D341Med (cell line): Measurements from ENCODE around the gene TANGO2.
A peak's percentile ranks its signal among the peaks of the same experiment; 100 is the strongest.

Experiments
- DNase-seq: peaks from one replicate; pipeline ENCODE4 v3.0.0; 2012; ENCODE audit warnings: low spot score

The TANGO2 gene

DNA sequence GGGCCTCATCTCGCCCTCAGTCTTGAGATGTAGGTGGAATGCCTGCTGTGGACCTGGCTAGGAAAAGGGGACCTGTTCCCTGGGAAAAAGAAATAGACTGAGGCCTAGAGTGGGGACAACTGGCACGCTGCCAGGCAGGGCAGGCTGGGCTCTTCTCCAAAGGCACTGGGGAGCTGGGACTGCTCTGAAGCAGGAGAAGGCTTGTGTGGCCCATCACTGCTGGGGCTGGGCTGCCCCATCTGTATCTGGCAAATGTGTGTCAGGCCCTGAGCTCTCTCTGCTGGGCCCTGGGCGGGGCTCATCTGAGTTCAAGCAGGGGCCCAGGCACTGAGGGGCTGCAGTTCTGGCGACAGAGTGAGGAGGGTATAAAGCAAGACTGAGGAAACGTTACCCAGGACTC lies 37.2 kb upstream of the TANGO2 start:
- DNase-seq, result no peak

DNA sequence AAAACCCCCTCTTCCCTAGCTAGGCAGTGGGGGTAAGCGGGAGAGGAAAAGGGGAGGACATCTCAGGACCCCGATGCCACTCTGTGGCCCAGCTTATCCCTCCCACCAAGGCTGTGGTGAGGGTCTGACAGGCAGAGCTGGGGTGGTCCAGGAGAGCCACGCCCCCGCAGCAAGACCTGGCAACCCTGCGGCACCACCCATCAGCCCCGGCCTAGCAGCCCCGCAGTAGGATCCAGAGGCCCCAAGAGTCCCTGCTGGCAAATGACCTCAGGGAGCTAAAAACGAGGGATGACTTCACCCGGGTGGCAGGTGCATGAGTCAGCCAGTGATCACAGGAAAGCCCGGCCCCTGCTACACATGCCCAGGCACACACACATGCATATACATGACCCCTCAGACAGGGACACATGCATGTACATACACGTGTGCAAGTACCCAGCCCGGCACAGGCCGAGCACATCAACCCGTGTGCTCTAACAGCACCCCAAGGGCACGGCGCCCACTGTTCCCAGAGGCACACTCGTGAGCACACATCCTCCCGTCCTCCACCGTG lies 36.6 kb upstream of the TANGO2 start:
- no peak for DNase-seq

DNA sequence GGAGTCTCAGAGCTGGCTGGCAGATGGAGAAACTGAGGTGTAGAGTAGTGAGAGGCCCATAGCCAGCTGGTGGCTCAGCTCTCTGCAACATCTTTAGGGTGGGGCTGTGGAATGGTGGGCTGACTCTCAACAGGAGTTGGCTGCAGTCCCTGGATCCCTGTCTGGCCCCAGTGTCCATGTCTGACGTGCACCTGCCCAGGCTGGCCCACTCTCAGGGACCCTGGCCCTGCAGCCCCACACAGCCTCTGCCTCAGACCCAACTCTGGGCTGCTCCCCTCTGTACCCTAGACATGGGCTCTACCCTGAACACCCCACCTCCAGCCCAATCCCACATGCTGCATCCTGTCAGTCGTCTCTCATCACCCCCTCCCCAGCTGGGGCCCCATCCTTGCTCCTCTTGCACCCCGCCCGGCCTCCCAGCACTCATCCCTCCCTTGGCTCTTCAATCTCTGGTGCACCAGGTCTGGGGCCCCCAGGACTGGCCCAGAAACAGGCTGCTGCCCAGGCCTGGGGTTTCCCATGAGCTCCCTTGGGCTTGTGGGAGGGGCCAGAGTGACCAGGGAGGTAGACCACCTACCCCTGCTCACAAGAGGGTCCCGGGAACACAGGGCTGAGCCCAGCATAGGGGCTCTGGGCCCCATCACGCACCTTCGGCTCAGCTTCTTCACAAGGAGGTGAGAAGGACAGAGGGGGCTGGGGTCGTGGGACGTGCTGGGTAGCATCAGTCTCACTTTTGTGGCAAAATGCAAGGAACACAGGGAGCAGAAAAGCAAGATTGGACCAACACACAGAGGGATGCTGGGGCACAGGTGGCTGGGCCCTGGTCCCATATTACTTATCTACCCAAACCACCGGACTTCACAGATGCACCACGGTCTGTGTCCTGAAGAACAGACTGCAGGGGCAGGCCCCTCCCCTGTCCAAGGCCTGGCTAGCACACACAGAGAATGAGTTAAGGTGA lies 35.8 kb upstream of the TANGO2 start:
- DNase-seq, result no peak

DNA sequence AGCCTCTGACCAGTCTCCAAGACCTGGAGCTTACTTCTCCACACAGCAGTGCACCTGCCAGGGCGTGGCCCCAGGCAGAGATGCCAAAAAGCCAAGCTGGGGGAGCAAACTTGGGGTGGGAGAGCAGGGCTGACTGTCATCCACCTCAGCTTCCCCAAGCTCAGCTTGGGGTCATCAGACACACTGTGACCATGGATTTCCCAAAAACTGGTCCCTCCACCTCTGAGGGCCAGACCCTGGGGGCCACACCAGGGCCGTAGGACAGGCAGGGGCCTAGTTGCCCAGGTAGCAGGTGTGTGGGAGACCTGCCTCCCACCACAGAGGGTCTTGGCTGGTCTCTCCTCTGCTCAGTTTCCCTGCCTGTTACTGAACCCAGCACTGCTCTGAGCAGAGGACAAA lies 34.9 kb upstream of the TANGO2 start:
- no peak for DNase-seq

DNA sequence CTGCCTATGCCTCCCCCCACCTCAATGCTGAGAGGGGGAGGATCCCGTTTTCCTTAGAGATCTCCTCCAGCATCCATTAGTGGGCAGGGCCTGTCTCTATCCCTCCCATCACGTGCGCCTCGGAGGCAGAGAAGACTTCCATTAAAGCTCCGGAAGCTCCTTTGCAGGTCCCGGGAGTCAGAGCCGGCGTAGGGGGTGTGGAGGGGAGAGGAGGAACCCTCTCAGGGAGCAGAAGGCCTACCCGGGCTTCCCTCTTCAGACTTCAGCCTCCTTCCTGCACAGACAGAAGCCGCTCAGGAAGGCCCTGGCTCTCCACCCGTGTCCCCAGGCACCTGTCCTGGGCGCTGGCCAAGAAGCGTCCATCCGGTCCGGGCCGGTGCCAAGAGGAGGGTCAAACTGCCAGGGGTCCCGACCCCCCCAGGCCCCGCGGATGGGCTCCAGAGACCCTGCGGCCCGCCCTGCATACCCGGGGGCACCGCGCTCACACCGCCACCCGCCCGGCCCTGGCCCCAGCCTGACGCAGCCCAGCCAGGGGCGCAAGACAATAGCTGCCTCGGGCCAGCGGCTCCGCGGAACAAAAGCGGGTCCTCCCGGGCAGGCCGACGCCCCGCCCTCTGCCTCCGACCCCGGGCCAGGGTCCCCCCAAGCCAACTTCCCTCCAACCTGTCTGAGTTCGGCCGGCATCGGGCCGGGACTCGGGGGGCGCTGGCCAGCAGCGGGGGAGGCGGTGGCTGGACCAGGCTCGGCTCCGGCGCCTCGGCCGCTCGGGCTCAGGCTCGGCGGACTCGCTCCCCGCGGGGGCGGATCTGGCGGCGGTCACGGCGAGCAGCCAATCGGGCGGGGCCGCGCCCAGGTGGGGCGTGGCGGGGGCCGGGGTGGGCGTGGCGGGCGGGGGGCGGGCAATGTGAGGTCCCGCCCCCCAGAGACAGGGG lies 34.2 kb upstream of the TANGO2 start:
- peak; percentile 85 for DNase-seq

DNA sequence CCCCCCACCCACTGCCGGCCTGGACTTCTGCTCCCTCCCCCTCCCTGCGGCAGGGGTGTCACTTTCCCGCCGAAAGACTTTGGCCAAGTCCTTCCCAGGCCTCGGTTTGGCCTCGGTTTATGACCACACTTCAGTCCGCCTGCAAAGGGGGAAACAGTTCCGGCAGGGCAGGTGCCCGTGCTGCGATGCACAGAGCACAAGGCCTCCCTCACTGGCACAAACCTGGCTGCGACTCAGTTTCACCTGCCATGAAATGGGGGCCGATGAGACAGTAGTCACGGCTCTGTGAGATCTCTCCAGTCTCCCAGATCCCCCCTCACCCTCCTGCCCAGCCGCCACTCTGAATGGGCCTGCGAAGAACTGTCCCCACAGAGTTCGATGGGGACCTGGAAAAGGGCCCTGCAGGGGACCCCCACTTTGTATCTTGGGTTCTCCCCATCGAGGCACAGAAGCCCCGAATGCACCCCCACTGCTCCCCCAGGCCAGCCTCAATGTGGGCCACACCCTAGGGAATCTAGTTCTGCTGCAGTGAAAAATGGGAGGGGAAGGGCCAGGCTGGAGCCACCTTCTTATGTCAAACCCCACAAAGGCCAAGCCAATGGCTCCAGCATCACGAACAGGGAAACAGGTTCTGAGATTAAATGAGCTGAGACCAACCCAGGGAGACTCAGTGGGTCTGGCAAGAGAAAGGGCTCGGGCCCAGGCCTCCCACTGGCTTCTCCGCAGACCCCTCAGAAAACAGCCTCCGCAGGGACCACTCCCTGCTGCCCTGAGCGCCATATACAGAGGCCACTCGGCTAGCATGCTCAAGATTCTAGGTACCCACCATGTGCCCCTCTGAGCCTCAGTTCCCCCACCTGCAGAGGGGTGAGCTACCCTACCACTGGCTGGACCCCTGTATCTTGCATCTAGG lies 33.3 kb upstream of the TANGO2 start:
- no peak for DNase-seq

DNA sequence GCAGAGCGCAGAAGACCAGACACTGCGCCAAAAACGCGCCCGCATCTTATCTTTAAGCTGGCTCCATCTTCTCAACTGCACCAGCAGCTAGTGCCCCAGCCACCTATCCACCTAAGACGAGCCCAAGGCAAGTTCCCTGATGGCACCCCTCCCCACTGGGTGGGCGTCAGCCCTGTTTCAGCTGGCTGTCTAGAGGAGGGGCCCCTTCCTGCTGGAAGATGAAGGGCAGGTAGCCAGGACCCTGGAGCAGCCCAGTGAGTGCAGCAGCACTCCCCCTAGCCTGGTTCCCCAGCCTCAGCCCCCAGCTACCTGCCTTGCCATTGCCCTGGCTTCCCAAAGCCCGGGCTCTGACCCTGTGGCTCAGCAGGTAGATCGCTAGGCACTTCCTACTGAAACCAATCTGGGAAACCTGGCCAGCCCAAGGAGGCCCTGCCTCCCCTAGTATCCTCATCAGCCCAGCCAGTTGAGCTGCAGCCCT lies 32.5 kb upstream of the TANGO2 start:
- no peak for DNase-seq

DNA sequence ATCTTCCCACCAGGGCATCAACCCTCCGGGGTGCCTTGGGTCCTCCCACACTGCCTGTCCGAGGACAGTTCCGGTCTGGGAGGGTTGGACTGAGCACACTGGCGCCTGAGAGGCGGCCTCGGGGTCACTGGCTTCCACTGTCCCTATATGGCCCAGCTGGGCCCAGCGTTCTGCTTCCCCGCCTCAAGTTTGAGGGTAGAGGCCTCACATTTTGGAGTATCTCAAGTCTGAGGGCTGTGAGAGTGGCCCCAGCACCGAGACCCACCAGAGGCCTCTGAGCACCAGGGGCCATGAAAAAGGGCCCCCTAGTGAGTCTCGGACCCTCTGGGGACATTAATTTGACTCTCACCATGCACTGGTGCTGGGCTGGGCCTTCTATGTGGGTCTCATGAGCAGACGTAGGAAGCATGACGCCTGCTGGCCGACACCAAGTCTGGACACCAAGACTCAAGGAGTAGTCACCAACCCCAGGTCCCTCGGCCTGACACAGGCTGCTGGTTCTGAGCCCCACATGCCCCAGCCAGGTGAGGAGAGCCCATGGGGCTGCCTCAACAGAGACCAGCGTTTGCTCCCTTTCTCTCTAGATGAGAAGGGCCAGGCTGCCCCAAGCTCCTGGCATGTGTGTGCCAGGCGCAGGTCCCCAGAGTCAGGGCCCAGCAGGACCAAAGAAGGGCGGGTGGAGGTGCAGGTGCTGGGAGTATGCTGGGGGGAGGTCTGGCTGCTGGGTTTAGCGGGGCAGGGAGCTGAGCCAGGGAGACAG lies 31.8 kb upstream of the TANGO2 start:
- DNase-seq, result no peak

DNA sequence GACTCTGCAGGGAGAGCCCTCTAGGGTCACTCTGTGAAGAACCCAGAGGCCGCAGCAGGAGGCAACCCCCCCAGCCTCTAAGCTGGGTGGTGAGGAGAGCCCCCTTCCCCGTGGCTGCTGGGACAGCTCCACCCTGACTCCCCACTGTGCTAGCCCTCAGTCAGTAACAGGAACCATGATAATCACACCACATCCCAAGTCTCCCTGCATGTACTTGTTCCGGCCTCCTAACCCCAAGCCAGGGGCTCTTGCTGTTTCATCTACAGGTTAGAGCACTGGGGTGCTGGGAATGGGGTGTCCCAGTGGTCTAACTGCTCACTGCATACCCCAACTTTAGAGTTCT lies 31.2 kb upstream of the TANGO2 start:
- DNase-seq, result no peak

DNA sequence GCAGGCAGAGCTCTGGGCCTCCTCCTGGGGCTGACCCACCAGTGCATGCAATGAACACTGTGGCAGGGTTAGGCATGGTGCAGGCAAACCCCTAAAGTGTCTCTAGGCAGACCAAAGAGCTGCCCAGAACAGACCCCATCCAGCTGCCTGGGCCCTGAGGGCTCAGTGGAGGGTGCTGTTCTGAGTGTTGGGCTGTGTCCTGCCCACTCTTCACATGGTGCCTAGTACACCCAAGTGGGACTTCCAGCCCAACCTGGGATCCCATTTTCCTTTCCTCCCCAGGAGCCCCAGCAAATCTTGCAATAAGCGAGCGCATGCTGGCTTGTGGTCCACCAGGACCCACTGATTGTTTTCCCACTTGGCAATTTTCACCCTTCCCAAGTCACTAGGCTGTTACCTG lies 30.7 kb upstream of the TANGO2 start:
- DNase-seq, result no peak

DNA sequence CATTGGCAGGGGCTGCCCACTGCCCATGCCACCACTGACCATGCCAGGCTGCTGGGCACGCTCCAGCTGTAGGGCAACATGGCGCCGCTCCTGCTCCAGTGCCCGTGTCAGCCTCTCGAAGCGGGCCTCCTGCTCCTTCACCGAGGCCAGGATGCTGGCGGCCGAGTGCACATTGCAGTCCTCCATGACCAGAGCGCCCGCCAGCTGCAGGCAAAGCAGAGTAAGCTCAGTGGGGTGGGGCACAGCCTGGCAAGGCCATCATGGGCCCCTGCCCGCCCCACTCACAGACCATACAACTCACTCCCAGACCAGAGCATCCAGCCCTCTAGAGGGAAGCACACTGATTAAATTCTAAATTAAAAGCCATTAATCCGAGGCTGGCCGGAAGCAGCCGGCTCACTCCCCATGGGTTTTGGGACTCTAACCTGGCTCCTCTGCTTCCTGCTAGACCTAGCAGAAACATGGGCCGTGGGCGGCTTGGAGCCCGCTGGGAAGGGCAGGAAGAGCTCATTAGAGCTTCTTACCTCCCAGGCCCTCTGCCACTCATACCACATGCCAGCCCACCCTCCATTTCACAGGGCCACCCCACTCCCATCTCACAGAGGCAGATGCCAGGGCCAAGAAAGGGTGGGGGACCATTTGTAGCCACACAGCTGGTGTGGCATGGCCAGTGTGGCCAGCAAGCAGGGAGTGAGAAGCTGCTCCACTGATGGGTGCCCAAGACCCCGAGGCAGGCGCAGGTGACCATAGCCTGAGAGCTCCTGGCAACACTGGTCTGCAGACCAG lies 30.1 kb upstream of the TANGO2 start:
- DNase-seq, result no peak

DNA sequence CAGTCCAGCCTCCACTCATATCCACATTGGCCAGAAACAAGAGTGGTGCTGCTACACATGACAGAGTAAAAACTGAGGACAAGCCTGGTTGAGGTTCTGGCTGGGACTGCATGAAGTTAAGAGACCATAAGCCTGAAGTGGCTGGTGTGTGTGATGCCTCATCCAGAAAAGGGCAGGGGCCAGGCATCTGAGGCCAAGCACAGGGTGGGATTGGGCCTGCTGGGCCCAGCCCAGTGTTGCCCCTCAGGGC lies 29.6 kb upstream of the TANGO2 start:
- DNase-seq, result no peak

DNA sequence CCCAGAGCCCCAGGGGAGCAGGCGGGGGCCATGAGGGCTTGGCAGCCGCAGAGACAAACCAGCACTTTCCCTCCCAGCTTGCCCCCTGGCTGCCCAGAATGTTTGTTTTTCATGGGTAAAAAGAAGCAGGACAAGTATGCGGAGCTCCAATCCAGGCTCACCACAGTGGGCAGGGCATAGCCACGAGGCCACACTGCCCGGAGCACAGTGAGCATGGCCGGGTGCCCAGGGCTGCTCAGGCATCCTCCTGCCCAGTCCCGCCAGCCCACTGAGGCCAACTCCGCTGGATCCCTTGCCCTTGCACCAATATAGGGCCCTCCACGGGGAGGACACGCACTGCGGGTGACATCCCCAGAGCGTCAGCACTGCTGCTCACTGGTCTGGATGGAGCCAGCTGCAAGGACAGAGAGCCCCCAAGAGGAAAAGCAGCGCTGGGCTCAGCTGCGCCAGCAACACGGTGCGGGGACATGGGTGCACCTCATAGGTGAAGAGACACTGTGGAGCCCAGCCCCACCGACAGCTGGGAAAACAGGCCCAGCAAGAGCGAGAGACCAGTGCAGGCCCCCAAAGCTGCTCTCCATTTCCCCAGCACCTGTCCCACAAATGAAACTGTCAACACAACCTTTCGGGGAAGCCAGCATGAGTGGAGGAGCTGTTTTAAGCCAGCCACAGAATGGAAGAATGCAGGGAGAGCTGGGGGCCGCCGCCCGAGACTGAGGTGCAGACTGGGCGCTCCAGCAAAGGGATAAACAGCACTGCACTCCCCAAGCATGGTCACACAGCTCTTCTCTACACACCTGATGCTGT lies 29.1 kb upstream of the TANGO2 start:
- DNase-seq, result no peak

DNA sequence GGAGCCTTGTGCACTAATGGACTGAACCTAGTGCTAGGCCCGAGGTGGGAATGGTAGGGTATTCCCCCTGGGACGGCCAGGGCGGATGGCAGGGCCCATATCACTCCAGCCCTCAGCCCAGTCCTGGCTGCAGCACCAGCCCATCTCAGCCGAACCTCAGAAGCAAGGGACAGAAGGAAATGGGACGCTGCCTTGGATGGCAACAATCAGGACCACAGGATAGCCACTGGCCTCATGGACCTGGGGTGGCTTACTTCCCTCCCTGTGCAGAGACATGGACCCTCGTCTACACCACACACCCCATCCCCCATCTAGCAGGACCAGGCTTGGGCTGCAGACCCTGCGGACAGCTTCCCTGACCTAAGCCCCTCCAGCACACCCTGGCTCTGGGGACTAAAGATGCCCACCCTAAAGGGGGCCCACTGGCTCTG lies 28.4 kb upstream of the TANGO2 start:
- DNase-seq, result no peak

DNA sequence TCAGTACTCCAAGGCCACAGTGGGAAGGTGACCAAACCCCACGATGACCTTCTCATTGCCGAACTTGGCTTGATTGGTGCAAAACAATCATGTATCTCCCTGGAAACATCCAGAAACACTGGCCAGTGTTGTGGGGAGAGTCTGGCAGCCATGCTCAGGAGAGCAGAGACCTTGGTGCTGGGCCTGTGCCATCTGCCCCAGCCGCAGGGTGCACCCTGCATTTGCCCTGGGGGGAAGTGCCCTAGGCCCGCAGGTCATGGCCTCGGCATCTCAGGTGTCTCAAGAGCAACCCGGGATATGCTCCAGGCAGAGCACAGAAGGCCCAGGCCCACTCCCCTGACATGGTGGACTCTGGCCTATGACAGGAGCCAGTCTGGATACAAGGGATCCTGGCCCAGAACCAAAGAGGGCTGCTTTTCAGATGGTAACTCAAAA lies 28.0 kb upstream of the TANGO2 start:
- no peak for DNase-seq

DNA sequence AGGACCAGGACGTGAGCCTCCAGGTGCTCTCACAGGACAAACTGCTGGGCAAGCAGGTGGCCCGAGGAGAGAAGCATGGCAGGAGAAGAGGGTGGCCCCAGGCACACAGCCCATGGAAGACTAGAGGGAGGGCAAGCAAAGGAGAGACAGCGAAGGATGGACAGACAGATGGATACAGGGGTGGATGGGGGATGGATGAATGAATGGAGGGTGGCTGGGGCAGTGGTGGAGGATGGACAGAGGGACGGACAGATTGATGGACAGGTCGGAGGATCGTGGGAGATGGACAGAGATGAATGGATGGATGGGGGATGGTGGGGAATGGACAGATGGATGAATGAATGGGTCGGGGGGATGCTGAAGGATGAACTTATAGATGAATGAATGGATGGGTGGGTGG lies 27.0 kb upstream of the TANGO2 start:
- DNase-seq, result no peak

DNA sequence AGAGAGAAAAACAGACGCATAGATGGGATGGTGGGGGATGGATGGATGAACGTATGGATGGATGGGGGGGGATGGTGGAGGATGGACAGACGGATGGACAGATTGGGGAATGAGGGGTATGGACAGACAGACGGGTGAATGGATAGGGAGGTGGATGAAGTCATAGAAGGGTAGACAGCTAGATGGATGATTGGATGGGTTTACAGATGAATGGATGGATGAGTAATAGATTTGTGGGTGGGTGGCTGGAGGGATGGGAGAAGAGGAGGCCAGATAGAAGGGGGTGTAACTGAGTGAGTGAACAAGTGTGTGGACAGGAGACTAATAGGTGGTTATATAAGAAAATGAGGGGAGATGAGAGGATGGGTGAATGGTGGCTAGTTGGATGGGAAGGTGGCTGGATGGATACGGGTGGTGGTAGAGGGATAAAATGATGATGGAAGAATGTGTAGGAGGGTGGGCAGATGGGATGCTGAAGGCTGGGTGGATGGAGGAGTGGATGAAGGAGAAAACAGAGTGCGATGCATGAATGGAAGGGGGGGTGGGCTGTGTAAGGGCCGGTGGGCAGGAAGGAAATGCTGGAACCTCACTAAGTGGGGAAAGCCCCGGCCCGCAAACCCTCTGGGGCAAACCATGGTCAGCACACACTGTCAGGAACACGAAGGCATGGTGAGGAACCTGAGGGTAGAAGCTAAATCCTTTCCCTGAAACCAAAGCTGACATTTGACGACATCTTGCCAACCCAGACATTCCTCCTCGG lies 25.9 kb upstream of the TANGO2 start:
- DNase-seq, result no peak

DNA sequence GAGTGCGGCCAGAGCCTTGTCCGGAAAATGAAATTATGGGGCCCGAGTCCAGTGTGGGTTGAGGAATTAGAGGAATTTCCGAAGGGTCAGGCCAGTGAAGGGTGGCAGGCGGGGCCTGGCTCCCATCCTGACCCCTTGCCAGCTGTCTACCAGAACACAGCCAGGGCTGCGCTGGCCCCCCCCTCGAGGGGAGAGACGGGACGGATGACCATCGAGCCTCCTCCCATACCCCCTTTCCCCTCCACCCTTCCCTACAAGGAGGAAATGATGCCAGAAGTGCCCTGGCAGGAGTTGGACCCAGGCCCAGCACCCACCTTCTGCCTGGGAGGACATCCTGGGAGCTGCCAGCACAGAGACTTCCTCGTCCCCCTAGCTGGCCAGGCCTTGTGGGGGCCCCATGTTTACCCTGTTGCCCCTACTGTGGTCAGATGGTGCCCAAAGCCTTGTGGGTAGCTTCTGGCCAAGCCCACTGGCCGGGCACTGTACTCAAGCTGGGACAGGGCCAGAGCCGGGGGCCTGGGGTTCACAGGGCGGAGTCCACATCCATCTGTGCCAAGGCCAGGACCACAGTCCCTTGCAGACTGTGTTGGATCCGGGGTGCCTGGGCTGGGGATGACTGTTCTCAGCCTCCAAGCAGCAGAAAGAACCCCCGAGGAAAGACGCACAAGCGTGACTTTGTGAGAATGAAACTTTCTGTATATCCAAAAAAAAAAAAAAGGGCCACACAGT lies 25.1 kb upstream of the TANGO2 start:
- DNase-seq, result no peak
